M059J (cell line): ENCODE measurements around the gene AP4B1. TPM values are rescaled to one million over a fixed set of nuclear protein-coding genes. Genes with fewer than 3 reads are reported as not detected.
"Not testable (repeated sequence)": the region's sequence is repeated elsewhere in the genome, so short reads cannot be mapped to it uniquely, and the experiment has no call there.

ENCODE experiments used
- DNase-seq: peaks from one replicate; pipeline ENCODE4 v3.0.0-alpha.2; 2012; ENCODE audit warnings: low read depth
- total RNA-seq: library from RNA; depleted of rRNA; stranded (reverse); fragments of >200 nt; shearing (Covaris generic); gene quantifications from 2 replicates; pipeline ENCODE4 v1.2.3, GENCODE V29; 2014; rRNA removed

The AP4B1 gene
- total RNA-seq, 1 experiment from 2014 or later: 18.9 TPM

- no peak for DNase-seq
Observed at GRCh38 chr1:113858982-113859381, 45.6 kb downstream of the AP4B1 start.

DNA sequence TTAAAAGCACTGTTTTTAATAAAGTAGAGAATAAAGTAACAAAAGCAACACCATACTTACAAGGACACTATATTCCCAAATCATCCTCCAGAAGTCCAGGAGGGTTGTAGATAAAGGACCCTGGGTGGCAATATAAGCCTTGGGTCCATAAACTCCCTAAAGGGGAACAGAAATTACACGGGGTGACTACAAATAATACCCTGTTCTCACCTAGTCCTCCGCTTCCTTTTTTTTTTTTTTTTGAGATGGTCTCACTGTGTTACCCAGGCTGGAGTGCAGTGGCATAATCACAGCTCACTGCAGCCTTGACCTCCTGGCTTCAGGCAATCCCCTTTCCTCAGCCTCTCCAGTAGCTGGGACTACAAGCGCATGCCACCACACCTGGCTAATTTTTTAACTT, 46.2 kb downstream of the AP4B1 start:
- DNase-seq: no peak

DNA sequence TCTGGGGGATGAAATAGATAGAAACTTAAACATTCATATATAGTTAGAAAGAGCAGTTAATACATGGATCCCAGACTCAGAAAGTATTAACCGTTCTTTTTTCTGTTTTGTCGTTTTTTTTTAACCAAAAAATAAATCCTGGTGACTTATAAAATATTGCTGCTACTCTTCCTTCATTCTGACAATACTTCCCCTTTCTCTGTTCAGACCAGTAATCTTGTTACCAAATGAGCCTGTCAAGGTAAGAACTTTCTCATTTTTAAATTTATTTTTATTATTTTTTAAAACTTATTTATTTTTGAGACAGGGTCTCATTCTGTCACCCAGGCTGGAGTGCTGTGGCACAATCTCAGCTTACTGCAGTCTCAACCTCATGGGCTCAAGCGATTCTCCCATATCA, 46.8 kb downstream of the AP4B1 start:
- no peak for DNase-seq

GRCh38 chr1:113856401-113856790, 48.2 kb downstream of the AP4B1 start:
- no peak for DNase-seq

- DNase-seq: peak; percentile 13
Observed at GRCh38 chr1:113855630-113856400, 48.8 kb downstream of the AP4B1 start.

DNA sequence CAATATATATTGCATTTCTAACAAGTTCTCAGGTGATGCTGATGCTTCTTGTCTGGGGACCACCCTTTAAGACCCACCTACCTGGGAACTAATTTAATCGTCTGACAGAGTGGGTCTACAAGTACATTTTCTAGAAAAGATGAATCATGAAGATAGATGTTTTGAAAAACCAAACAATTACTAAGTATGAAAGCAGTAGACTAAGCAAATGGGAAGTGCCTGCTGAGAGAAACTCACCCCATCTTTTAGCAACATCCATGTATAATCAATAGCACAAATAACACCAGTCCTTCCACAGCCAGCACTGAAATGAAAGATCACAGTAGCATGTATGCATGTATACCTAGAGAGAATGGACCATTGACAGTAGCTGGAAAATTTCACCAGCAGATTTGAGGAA, 50.4 kb downstream of the AP4B1 start:
- DNase-seq: no peak

DNA sequence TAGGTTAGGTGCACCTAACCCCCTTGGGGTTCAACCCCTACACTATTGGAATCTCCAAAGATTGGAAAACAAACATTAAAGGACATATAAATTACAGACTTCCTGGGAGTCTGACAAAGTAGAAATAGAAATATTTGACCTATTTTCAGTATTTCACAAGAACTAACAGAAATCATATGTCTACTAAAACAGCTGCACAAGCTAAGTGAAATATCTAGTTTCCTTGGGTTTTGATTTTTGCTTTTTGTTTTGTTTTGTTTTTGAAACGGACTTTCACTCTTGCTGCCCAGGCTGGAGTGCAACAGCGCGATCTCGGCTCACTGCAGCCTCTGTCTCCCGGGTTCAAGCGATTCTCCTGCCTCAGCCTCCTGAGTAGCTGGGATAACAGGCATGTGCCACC, 51.9 kb downstream of the AP4B1 start:
- not testable (repeated sequence) for DNase-seq

GRCh38 chr1:113850127-113850796, 54.3 kb downstream of the AP4B1 start:
- DNase-seq: no peak

GRCh38 chr1:113849072-113849471, 55.5 kb downstream of the AP4B1 start:
- no peak for DNase-seq

DNA sequence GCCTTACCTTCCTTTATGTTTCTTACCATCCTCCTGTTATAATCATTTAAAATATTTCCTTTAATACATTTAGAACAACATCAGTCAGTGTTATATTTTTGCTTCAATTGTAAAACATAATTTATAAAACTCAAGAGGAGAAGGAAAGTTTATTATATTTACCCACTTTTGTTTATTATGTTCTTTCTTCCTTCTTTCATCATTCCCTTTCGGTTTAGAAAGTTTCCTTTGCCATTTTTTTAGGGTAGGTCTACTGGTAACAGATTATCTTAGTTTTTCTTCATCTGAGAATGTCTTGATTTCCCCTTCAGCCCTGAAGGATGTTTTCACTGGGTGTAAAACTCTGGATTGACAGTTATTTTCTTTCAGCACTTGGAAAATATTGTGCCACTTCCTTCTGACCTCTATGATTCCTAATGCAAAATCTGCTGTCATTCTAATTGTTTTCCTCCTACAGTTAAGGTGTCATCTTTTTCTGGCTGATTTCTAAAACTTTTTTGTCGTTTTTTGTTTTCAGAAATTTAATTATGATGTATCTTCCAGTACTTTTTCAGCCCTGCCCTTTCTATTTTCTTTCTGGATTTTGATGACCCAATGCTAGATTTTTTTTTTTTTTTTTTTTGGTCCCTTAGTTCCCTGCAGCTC, 58.1 kb downstream of the AP4B1 start:
- no peak for DNase-seq

Other genes starting within 250 kb of the AP4B1 start
- gene PHTF1, start 145.3 kb downstream of the AP4B1 start, total RNA-seq: 72.3 and 77.3 TPM in 2 replicates
- 7.5 and 12.4 TPM in 2 replicates for gene RSBN1, start 92.3 kb downstream of the AP4B1 start, total RNA-seq
- 1.7 and 1.9 TPM in 2 replicates for gene PTPN22, start 33.1 kb downstream of the AP4B1 start, total RNA-seq
- gene BCL2L15, start 17.2 kb downstream of the AP4B1 start, total RNA-seq: not detected in 2 replicates
- gene DCLRE1B, start 527 bp upstream of the AP4B1 start, total RNA-seq: 16.9 and 19.2 TPM in 2 replicates
- 26.2 and 34.9 TPM in 2 replicates for gene HIPK1, start 24.5 kb upstream of the AP4B1 start, total RNA-seq
- gene OLFML3, start 74.7 kb upstream of the AP4B1 start, total RNA-seq: 2.2 and 5.2 TPM in 2 replicates
- gene SYT6, start 249.1 kb upstream of the AP4B1 start, total RNA-seq: not detected in 2 replicates